T1000 (cell line): ENCODE results near the gene MAGI2.

Experiments
- DNase-seq: peaks from one replicate; lab custom pipeline; 2025; ENCODE audit warnings: mixed read lengths; lab: John Stamatoyannopoulos, UW

MAGI2 gene

GRCh38 chr7:77995717-77996116, 1457.8 kb downstream of the MAGI2 start:
- no peak for DNase-seq

- DNase-seq: no peak
Observed at GRCh38 chr7:77993838-77994237, 1459.6 kb downstream of the MAGI2 start.

- no peak for DNase-seq
Observed at GRCh38 chr7:77991656-77992055, 1461.8 kb downstream of the MAGI2 start.

GRCh38 chr7:77989981-77990566, 1463.4 kb downstream of the MAGI2 start:
- DNase-seq: no peak

GRCh38 chr7:77985974-77986339, 1467.5 kb downstream of the MAGI2 start:
- no peak for DNase-seq

GRCh38 chr7:77985232-77985973, 1468.1 kb downstream of the MAGI2 start:
- no peak for DNase-seq

- no peak for DNase-seq
Observed at GRCh38 chr7:77983973-77984372, 1469.5 kb downstream of the MAGI2 start.

- DNase-seq: no peak
Observed at GRCh38 chr7:77982926-77983550, 1470.4 kb downstream of the MAGI2 start.

GRCh38 chr7:77980087-77980713, 1473.3 kb downstream of the MAGI2 start:
- no peak for DNase-seq

GRCh38 chr7:77979219-77979618, 1474.2 kb downstream of the MAGI2 start:
- no peak for DNase-seq

- DNase-seq: no peak
Observed at GRCh38 chr7:77975672-77976480, 1477.6 kb downstream of the MAGI2 start.

- DNase-seq: no peak
Observed at GRCh38 chr7:77971726-77972125, 1481.7 kb downstream of the MAGI2 start.

GRCh38 chr7:77967429-77967828, 1486.0 kb downstream of the MAGI2 start:
- no peak for DNase-seq
